ENCODE results near the gene MARF1. TPM values are rescaled to one million over a fixed set of nuclear protein-coding genes. Genes with fewer than 3 reads are reported as not detected.

Gene MARF1
- total and polyA plus RNA-seq, 2 of the 8 experiments (the other 6 are each of a cell fraction or from before 2014, with no cell fraction given), result 5.6 to 31.4 TPM

DNA sequence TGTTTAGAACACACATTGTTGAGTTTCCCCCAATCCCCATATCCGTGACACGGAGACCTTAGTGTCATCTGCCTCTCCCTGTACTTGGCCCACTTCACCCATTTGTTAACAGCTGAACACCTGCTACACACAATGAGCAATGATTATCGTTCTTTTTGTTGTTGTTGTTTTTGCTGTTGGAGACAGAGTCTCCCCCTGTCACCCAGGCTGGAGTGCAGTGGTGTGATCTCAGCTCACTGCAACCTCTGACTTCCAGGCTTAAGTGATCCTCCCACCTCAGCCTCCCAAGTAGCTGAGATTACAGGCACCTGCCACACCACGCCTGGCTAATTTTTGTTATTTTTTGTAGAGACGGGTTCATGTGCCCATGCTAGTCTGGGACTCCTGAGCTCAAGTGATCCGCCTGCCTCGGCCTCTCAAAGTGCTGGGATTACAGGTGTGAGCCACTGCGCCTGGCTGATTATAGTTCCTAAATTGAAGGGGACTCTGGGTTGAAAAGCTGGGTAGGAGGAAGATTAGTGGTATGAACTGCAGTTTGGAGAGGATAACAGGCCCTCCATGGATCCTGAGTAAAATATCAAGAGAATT is 28.7 kb upstream of the MARF1 start (continued):
- no peak for TF ChIP-seq CHD7 (IDR thresholded peaks at IDR 0.05; ENCODE audit: insufficient replicate concordance, low read length)

Data from H1 (cell line).